Measurements from ENCODE around the gene CYP26C1.
"Not testable (repeated sequence)": the region's sequence is repeated elsewhere in the genome, so short reads cannot be mapped to it uniquely, and the experiment has no call there.

Gene CYP26C1

GRCh38 chr10:93079663-93080349, 19.2 kb downstream of the CYP26C1 start:
- no peak for DNase-seq

DNA sequence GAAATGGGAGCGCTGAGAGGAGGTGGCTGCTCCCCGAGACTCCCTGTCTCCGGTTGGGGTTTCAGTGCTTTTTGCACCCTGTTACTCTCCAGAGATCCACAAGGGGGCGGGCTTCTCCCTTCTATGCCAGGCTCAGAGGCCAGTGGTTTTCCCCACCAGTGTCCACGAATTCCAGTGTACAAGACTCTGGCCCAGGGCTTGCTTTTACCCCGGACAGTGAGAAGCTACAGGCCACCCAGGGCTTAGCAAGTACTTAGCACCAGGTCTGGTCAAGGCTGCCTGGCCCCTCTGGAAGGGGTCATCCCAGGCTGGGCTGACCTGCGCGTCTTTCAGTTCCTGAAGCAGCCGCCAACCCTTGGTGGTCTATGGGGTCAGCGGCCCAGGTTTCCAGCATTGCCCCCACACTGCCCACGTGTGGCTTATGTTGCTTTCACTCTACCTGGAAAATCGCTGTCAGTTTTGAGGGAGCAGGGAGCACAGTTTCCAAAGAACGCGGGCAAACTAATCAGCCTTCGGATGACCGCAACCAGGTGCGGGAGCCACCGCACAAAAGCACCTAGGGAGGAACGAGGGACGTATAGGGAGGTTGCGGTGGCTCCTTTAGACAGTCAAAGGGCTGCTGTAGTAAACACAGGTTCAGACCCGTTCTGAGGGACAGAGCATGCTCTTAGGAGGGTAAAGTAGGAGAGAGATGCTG, 19.9 kb downstream of the CYP26C1 start:
- DNase-seq: no peak

GRCh38 chr10:93081318-93081717, 20.7 kb downstream of the CYP26C1 start:
- no peak for DNase-seq

DNA sequence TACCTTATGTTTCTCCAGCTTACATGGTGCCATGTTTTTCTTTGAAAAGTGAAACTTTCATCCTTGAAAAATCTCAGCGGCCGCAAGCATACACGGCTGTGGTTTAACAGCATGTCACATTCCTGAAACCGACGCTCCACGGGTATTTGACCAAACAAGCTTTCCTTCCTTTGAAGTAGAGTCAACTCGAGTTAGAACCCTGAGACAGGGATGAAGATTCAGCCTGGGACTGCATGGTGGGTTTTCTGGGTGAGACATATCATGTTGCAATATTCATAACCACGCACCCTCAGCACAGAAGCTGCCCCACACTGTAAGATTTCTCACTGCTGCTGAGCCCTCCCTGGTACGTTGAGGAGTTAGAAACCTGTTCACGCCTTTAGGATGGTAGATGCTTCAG, 21.2 kb downstream of the CYP26C1 start:
- DNase-seq: no peak

DNA sequence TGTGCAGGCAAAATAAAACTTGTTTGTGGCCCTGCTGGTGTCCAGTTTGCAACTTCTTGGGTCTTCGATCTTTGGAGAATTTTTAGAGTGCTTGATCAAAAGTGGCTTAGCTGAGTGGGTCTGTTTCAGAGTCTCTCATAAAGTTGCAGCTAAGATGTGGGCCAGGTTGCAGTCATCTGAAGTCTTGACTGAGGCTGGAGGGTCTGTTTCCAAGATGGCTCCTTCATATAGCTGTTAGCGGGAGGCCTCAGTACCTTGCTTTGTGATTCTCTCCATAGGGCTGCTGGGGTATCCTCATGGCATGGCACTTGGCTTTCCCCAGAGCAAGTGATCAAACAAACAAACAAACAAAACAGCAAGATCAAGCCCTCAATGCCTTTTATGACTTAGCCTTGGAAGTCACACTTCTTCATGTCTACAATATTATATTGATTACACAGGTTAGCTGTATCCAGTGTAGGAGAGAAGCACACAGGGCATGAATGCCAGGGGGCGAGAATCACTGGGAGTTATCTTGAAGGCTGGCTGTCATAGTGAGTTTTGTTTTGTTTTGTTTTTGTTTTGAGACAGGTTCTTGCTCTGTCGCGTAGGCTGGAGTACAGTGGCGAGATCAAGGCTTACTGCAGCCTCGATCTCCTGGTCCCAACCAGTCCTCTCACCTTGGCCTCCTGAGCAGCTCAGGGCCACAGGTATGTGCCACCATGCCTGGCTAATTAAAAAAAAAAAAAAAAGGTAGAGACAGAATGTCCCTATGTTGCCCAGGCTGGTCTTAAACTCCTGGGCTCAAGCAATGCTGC, 23.3 kb downstream of the CYP26C1 start:
- DNase-seq: no peak

- DNase-seq: no peak
Observed at GRCh38 chr10:93085272-93085859, 24.8 kb downstream of the CYP26C1 start.

DNA sequence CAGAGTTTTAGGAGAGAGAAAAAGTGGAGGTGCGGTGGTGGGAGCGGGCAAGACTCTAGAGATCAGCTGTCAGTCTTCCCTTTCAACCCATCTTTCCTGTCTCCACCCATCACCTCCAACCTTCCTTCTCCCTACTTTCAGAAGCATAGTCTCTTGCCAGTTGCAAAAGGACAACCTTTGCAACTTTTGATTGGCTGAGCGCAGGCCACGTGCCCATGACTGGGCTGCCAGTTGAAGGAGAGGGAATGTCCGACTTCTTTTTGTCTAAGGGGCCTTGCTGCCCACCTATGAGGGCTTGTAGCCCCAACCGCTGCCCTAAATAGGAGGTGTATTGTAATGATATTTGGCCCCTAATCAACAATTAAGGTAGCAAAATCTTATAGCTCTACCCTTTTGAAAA, 25.7 kb downstream of the CYP26C1 start:
- DNase-seq: no peak

GRCh38 chr10:93087846-93088245, 27.2 kb downstream of the CYP26C1 start:
- no peak for DNase-seq

DNA sequence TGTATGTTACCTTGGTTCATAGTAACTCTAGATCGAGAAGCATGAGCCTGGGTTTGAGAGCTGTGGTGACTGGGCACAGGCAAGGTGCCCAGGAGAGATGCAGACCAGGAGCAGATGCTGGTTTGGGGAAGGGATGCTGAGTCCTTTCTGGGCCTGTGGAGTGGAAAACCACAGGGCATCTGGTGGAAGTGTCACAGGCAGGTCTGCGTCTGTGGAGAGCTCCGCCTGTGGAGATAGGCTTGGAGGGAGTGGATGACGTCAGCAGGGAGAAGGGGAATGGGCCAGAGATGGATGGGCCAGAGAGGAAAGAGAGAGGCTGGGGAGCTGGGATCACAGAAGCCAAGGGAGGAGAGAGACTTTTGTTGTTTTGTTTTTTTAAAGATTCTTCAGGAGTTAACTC, 27.9 kb downstream of the CYP26C1 start:
- DNase-seq: no peak

DNA sequence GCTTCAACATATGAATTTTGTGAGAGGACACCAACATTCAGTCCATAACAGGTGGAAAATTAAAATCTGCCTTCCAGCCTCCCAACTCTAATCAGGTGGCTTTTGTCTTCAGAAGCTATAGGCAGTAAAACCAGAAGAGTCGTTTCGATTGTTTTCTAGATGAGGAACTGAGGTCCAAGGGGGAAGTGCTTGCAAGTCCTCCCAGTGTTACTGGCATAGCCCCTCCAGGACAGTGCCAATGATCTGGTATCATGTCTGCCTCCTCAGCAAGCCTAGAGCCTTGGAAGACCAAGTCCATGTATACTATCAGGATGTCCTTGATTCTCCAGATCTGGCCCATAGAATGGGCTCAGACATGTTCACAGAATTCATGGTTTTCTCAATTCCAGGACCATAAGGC, 30.0 kb downstream of the CYP26C1 start:
- DNase-seq: no peak

- DNase-seq: no peak
Observed at GRCh38 chr10:93091960-93092359, 31.4 kb downstream of the CYP26C1 start.

DNA sequence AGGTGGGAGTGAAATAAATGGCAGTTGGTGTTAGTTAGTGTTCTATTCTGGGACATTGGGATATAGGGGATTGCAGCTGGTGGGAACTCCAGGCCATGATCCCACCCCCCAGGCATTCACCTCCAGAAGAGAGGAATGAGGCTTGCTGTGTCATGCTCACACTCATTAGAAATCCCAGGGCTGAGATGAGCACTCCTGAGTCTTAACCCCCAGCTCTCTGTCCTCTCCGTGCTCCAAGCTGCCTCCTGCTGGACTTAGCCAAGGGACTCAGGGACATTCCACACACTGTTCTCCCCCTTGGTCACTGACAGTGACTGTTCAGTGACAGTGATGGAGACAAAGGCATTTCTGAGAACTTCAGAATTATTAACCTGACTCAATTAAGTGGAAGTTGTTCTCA, 34.6 kb downstream of the CYP26C1 start:
- DNase-seq: no peak

DNA sequence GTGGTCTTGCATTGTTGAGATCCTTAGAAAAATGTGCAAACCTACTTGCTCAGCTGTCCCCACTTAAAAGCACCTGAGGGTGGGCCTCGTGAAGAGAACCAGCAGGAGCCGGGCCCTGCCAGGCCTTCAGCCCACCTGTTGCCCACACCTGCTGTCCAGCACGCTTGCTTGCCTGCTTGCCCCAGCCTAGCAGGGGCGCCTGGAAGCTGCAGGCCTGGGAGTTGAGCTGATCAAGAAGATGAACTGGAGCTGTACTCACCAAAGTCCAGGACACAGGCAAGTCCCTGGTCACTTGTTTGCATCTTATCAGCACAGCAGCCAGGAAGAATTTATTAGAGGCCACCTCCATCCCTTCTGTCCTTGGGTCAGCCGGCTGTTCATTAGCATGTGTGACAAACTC, 36.3 kb downstream of the CYP26C1 start:
- DNase-seq: no peak

GRCh38 chr10:93097386-93097785, 36.8 kb downstream of the CYP26C1 start:
- DNase-seq: no peak

- no peak for DNase-seq
Observed at GRCh38 chr10:93098816-93099215, 38.2 kb downstream of the CYP26C1 start.

DNA sequence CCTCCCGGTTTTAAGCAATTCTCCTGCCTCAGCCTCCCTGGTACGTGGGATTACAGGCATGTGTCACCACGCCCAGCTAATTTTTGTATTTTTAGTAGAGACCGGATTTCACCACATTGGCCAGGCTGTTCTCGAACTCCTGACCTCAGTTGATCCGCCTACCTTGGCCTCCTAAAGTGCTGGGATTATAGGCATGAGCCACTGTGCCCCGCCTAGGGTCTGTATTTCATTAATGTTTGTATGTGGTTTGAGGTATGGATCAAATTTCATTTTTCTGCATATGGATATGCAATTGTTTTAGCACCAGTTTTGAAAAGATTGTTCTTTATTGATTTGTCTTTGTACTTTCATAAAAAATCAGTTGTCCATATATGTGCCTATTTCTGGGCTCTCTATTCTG, 39.1 kb downstream of the CYP26C1 start:
- DNase-seq: no peak

- not testable (repeated sequence) for DNase-seq
Observed at GRCh38 chr10:93101148-93101547, 40.5 kb downstream of the CYP26C1 start.

- no peak for DNase-seq
Observed at GRCh38 chr10:93103953-93104352, 43.4 kb downstream of the CYP26C1 start.

DNA sequence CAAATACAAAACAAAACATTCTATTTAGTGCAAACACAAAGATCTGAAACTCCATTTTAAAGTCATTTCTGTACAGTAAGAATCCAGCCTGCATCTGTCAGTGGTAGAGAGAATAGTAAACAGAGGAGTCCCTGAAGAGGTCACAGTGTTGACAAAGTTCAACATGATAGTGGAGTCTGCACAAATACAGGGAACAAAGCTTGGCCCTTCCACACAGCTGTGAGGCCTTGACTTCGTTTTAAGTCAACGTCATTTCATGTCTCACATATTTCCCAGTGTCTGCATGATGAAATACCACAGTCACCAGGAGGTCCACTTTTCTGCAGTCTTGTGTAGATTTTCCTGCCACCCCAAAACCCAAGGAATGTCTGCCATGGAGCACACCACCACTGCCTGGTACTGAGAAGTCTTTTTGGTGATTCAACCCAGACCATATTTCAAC, 46.1 kb downstream of the CYP26C1 start:
- no peak for DNase-seq

- DNase-seq: no peak
Observed at GRCh38 chr10:93110472-93111146, 50.0 kb downstream of the CYP26C1 start.

DNA sequence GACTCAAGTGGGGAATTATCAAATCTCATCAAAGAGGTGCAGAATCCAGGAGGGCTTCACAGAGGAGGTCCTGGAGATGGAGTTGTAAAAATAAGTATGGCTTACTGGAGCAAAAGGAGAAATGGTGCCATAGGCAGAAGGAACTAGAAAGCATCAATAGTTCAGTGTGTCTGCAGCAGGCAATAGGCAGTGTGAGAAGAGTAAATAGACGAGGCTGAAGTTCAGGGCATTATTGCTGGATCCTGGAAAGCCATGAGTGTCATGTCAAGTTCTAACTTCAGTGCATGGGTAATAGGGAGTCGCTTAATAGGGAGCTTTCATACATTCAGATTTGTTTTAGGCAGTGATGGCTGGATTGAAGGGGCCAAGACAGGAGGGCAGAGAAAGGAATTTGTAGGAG, 52.4 kb downstream of the CYP26C1 start:
- DNase-seq: no peak

DNA sequence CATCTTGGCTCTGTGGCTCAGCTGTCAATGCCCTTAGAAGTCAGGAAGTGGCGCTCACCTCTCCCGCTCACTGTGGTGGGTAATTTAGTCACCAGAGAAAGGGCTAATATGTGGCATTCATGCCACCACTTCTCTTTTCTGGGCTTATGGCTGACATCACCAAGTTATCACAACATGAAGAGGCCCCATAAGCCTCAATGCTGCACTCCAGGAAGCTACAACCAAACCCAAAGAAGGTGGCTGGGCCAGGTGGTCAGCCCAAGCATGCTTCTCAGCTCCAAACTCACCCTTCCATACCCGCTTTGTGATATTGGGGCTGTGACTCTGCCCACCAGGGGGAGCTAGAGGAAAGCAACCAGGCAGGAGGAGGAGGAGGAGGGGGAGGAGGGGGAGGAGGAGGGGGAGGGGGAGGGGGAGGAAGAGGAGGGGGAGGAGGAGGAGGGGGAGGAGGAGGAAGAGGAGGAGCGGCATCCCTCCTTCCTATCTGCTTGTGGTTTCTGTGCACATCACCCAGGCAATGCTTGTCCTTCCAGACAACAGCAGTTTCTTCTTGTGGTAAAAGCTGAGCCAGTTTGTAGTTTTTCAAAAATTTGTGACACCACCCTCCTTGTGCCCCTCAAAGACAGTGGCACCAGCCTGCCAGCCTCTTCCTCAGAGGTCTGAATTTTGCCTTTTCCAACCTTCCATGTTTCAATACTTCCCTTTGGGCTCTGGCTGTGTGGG, 55.2 kb downstream of the CYP26C1 start:
- DNase-seq: peak; percentile 61
